Esophagus muscularis mucosa (tissue), 4 donors: ENCODE data around the gene MTX2. TPM values are rescaled to one million over a fixed set of nuclear protein-coding genes. Genes with fewer than 3 reads are reported as not detected.

Experiments used
- DNase-seq: peaks from one replicate; pipeline ENCODE4 v3.0.0-alpha.2; 2017; ENCODE audit errors: extremely low spot score
- H3K27ac ChIP-seq, 4 donors: fragments of 200-600 bp; sonication (generic); replicated peaks in 1 of 4; 1 replicate in 3 of 4; 2 replicates in 1 of 4; pipeline ENCODE4 v1.5.1; 2016 to 2019; ENCODE audit warnings: mild to moderate bottlenecking in 1 of 4
- H3K27me3 ChIP-seq, 4 donors: fragments of 200-600 bp; sonication (generic); one replicate each; pipeline versions ENCODE4 v1.5.1 to v1.6.0; 2016 to 2019
- H3K36me3 ChIP-seq, 4 donors: fragments of 200-600 bp; sonication (generic); one replicate each; pipeline ENCODE4 v1.5.1; 2016 to 2019
- H3K4me1 ChIP-seq, 4 donors: fragments of 200-600 bp; sonication (generic); one replicate each; pipeline ENCODE4 v1.5.1; 2016 to 2019
- H3K4me3 ChIP-seq, 4 donors: fragments of 200-600 bp; sonication (generic); 1 replicate in 2 of 4; 2 replicates in 2 of 4; pipeline ENCODE4 v1.5.1; 2016 to 2019; ENCODE audit warnings: mild to moderate bottlenecking in 4 of 4, moderate library complexity in 1 of 4
- H3K9me3 ChIP-seq, 4 donors: fragments of 200-600 bp; sonication (generic); 1 replicate in 3 of 4; 2 replicates in 1 of 4; pipeline ENCODE4 v1.5.1; 2016 to 2019
- EP300 ChIP-seq: sonication (generic); formaldehyde crosslinking; IDR thresholded peaks from one replicate; pipeline ENCODE4 v1.6.1; 2017; ENCODE audit warnings: antibody characterized with exemption
- POLR2A ChIP-seq: fragments of 450-650 bp; IDR thresholded peaks from one replicate; pipeline ENCODE4 v1.6.1; 2017; ENCODE audit warnings: antibody characterized with exemption, moderate library complexity, mild to moderate bottlenecking, low read depth
- POLR2AphosphoS5 ChIP-seq, 2 donors: sonication (generic); formaldehyde crosslinking; IDR thresholded peaks; one replicate each; pipeline ENCODE4 v1.6.1; 2017; ENCODE audit warnings: antibody characterized with exemption in 2 of 2
- WGBS: methylation state at CpG from one replicate; pipeline ENCODE4 v1.1.5; 2018; 5-methylcytosine and 5-hydroxymethylcytosine counted together
- intact Hi-C: fragments of 100-400 bp; cut with DNase I; formaldehyde crosslinking; loops from one replicate; pipeline ENCODE4 v1.15.1; 2023
- total RNA-seq, 4 donors: library from RNA; depleted of rRNA; stranded (reverse); fragments of >200 nt; gene quantifications; one replicate each; pipeline versions ENCODE4 v1.1.0 to v1.2.1, GENCODE V29; 2016
- TF ChIP-seq, protein P1 (sequence below), 3 experiments: fragments of 200-600 bp in 2 of 3; fragments of 450-650 bp in 1 of 3; sonication (generic) in 2 of 3; IDR thresholded peaks; one replicate each; pipeline ENCODE4 v1.5.1; 2017 to 2019; ENCODE audit warnings: antibody characterized with exemption in 3 of 3, mild to moderate bottlenecking in 2 of 3, moderate library complexity in 1 of 3

The MTX2 gene
- total RNA-seq, 4 donors from 2014 or later, result 26.2 to 31.1 (median 27.6) TPM

DNA sequence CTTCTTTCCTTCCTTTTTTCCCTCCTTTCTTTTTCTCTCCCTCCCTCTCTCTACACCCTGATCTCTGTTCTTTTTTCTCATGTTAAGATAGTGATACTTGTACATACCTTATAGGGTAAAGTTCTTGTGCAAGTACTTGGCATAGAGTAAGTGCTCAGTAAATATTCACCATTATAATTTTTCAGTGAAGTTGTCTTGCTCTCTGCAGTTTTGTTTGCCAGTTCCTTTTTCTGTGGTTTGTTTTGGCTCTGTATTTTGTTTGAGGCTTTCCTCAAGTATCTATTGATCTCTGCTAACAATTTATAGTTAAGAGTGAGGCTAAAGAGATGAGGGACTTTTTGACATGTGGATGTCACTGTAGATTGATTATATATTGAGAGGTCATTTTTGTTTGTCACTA is 48.0 kb downstream of the MTX2 start:
- DNase-seq, result no peak
- TF ChIP-seq EP300, result no peak
- TF ChIP-seq POLR2AphosphoS5 (IDR thresholded peaks at IDR 0.05), result no peak
- TF ChIP-seq POLR2A, result no peak
- TF ChIP-seq, protein P1, sequence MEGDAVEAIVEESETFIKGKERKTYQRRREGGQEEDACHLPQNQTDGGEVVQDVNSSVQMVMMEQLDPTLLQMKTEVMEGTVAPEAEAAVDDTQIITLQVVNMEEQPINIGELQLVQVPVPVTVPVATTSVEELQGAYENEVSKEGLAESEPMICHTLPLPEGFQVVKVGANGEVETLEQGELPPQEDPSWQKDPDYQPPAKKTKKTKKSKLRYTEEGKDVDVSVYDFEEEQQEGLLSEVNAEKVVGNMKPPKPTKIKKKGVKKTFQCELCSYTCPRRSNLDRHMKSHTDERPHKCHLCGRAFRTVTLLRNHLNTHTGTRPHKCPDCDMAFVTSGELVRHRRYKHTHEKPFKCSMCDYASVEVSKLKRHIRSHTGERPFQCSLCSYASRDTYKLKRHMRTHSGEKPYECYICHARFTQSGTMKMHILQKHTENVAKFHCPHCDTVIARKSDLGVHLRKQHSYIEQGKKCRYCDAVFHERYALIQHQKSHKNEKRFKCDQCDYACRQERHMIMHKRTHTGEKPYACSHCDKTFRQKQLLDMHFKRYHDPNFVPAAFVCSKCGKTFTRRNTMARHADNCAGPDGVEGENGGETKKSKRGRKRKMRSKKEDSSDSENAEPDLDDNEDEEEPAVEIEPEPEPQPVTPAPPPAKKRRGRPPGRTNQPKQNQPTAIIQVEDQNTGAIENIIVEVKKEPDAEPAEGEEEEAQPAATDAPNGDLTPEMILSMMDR (IDR thresholded peaks at IDR 0.05), result no peak
- peaks cover 0 to 3% (median 0%) of the 10 kb centered on the region in 4 donors for H3K4me1 ChIP-seq

DNA sequence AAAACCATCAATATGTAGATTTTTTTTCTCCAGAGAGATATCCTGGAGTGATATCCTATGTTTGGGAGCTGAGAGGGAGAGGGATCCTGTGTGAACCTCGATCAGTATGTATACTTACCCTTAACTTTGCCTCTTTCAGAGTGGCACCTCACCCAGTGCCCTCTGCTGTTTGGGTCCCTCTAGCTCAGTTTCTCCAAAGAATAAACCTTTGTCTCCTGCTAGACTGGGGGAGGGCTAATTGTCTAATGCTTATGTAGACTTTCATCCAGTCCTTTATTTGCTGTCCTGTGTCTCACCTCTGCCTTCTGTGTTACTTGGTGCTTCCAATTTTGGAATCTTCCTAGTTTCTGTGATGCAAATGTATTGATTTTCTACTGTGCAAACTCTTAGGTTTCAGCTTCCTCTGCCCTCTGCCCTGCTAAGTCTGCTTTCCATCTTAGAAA is 48.4 kb downstream of the MTX2 start:
- H3K4me1 ChIP-seq, result peaks cover 0 to 3% (median 0%) of the 10 kb centered on the region in 4 donors
- no peak for DNase-seq
- TF ChIP-seq EP300 (no peak), POLR2AphosphoS5 (IDR thresholded peaks at IDR 0.05) (no peak), POLR2A (no peak)
- TF ChIP-seq, protein P1 (IDR thresholded peaks at IDR 0.05), result no peak
- H3K27ac ChIP-seq, result no peak overlapping the region
- no peak overlapping the region for H3K4me3 ChIP-seq
- WGBS, result 83% methylated on average over 1 of the region's 1 CpG
- no peaks in the 10 kb centered on the region for H3K9me3 ChIP-seq
- intact Hi-C loops, result no loop called here
- H3K36me3 ChIP-seq, result peaks cover 0 to 4% (median 0%) of the 10 kb centered on the region in 4 donors
- no peaks in the 10 kb centered on the region for H3K27me3 ChIP-seq

More for the DNA sequence above, 48.0 kb downstream of the MTX2 start:
- Histone ChIP-seq H3K4me3 (no peak overlapping the region), H3K27ac (no peak overlapping the region), H3K36me3 (peaks cover 0 to 4% (median 0%) of the 10 kb centered on the region in 4 donors), H3K27me3 (no peaks in the 10 kb centered on the region), H3K9me3 (no peaks in the 10 kb centered on the region)
- intact Hi-C loops, result no loop called here

DNA sequence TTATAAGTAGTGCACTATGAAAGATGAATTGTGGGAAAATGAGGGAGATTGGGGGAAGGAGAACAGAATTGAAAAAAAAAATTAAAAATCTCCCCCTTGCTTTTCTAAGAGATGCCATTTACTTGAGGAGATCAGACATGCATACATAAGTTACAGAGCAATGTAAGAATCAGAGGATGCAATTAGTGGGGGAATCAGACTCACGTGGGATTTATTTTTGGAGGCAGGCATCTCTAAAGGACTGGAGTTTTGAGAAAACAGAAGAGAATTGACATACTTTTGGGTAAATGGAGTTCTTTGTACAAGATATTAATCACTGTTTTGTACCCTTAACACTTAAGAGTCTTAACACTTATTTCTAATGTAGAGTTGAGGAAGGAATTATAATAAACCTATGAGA is 52.7 kb downstream of the MTX2 start:
- DNase-seq, result no peak
- H3K9me3 ChIP-seq, result no peaks in the 10 kb centered on the region
- TF ChIP-seq EP300 (no peak), POLR2A (no peak), POLR2AphosphoS5 (IDR thresholded peaks at IDR 0.05) (no peak)
- TF ChIP-seq, protein P1 (IDR thresholded peaks at IDR 0.05), result no peak
- intact Hi-C loops, result no loop called here
- peaks cover 0 to 3% (median 0%) of the 10 kb centered on the region in 4 donors for H3K4me1 ChIP-seq
- no peak overlapping the region for H3K4me3 ChIP-seq
- H3K27me3 ChIP-seq, result no peaks in the 10 kb centered on the region
- no peak overlapping the region for H3K27ac ChIP-seq
- no peaks in the 10 kb centered on the region for H3K36me3 ChIP-seq
- 89% methylated on average over 1 of the region's 1 CpG for WGBS

DNA sequence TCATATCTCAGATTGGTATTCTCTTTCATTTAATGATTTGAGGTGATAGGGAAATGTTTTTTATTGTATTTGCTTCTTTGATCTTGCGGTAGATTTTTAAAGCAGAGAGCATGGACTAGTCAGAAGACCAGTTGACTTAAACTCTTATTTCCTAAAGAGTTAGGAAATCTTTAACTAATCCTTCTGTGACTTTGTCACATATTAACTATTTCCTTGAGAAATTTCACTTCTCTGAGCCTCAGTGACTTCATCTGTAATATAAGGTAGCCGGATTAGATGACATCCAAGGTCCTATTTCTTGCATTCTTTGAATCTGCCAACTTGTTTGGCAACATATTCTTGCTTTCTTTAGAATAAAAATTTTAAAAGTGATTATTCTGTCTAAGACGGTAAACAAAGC is 55.6 kb downstream of the MTX2 start:
- TF ChIP-seq EP300 (no peak), POLR2AphosphoS5 (IDR thresholded peaks at IDR 0.05) (no peak), POLR2A (no peak)
- TF ChIP-seq, protein P1 (IDR thresholded peaks at IDR 0.05), result no peak
- H3K4me3 ChIP-seq, result no peak overlapping the region
- H3K9me3 ChIP-seq, result no peaks in the 10 kb centered on the region
- H3K36me3 ChIP-seq, result peaks cover 0 to 18% (median 11%) of the 10 kb centered on the region in 4 donors
- no peaks in the 10 kb centered on the region for H3K27me3 ChIP-seq
- H3K27ac ChIP-seq, result no peak overlapping the region
- intact Hi-C loops, result no loop called here
- no peak for DNase-seq
- peaks cover 0 to 3% (median 0%) of the 10 kb centered on the region in 4 donors for H3K4me1 ChIP-seq
- WGBS, result 92% methylated on average over 3 of the region's 3 CpGs

DNA sequence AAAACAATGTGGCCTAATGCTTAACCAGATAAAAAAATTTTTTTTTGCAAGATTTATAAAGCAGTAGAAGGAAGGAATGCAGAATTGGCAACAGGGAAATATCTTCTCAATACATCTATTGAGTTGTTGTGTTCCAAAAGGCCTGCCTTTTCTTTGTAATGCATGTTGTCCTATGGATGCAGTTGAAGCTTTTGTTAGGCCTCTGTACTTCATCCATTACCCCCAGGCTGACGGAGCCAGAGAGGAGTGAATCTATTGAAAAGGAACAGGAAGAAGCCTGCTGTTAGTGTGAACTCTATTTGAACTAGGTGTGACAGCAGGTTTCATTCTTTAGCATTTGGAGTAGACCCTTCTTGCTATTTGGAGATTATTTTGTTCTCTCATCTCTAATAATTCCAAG is 56.5 kb downstream of the MTX2 start:
- H3K4me1 ChIP-seq, result peaks cover 0 to 3% (median 0%) of the 10 kb centered on the region in 4 donors
- H3K27ac ChIP-seq, result no peak overlapping the region
- H3K4me3 ChIP-seq, result no peak overlapping the region
- H3K27me3 ChIP-seq, result no peaks in the 10 kb centered on the region
- TF ChIP-seq POLR2AphosphoS5 (IDR thresholded peaks at IDR 0.05) (no peak), POLR2A (no peak)
- intact Hi-C loops, result no loop called here
- H3K9me3 ChIP-seq, result no peaks in the 10 kb centered on the region
- DNase-seq, result no peak
- H3K36me3 ChIP-seq, result peaks cover 0 to 23% (median 12%) of the 10 kb centered on the region in 4 donors
- 83% methylated on average over 1 of the region's 1 CpG for WGBS
